ENCODE data around the gene BIRC2.
"Not testable (repeated sequence)": the region's sequence is repeated elsewhere in the genome, so short reads cannot be mapped to it uniquely, and the experiment has no call there.

Gene BIRC2

DNA sequence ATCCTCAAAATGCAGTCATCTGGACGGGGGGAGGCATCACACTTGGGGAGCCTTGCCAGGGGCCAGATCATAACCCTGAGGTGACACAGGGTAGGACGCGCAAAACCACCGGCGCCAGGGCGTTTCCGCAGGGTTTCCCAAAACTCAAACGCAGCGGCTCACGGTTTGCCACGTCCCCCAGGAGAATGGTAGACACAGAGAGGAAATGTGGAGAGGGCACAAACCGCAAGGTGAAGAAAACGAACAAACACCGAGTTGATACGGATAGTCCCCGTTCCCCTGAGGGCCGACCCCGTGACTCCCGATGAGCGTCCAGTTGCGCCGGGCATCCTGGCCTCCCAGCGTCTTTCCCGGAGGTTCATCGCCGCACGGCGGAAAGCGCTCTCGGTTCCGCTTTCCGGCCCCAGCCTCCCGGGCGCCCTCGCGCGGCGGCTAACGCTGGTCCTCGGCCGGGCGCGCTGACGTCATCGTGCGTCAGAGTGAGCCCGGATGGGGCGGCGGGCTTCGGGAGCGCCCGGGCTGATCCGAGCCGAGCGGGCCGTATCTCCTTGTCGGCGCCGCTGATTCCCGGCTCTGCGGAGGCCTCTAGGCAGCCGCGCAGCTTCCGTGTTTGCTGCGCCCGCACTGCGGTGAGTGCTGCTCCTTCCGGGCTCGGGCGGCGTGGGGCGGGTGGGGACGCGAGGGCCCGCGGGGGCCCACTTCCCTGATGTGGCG lies at the start of gene BIRC2:
BIRC2 (plus strand) TSS at position 467 of the 714 bp plus-strand sequence. CDS start 2,641 bp downstream, outside the sequence.
- FAIRE-seq, result peak; percentile 91

GRCh38 chr11:102300837-102301236 lies 46.2 kb upstream of the BIRC2 start:
- FAIRE-seq; DNase-seq (ENCODE audit: low spot score): not testable (repeated sequence)

More for the DNA sequence above, at the start of gene BIRC2:
- peak; percentile 92 for DNase-seq (ENCODE audit: low spot score)

GRCh38 chr11:102302241-102302640 lies 44.8 kb upstream of the BIRC2 start:
- no peak for DNase-seq (ENCODE audit: low spot score)
- FAIRE-seq, result no peak

GRCh38 chr11:102304686-102305085 lies 42.3 kb upstream of the BIRC2 start:
- FAIRE-seq (no peak), DNase-seq (ENCODE audit: low spot score) (no peak)

GRCh38 chr11:102305352-102306047 lies 41.5 kb upstream of the BIRC2 start:
- DNase-seq (ENCODE audit: low spot score) (peak; percentile 25), FAIRE-seq (no peak)

GRCh38 chr11:102306048-102306597 lies 40.9 kb upstream of the BIRC2 start:
- FAIRE-seq (peak; percentile 88), DNase-seq (ENCODE audit: low spot score) (peak; percentile 59)

DNA sequence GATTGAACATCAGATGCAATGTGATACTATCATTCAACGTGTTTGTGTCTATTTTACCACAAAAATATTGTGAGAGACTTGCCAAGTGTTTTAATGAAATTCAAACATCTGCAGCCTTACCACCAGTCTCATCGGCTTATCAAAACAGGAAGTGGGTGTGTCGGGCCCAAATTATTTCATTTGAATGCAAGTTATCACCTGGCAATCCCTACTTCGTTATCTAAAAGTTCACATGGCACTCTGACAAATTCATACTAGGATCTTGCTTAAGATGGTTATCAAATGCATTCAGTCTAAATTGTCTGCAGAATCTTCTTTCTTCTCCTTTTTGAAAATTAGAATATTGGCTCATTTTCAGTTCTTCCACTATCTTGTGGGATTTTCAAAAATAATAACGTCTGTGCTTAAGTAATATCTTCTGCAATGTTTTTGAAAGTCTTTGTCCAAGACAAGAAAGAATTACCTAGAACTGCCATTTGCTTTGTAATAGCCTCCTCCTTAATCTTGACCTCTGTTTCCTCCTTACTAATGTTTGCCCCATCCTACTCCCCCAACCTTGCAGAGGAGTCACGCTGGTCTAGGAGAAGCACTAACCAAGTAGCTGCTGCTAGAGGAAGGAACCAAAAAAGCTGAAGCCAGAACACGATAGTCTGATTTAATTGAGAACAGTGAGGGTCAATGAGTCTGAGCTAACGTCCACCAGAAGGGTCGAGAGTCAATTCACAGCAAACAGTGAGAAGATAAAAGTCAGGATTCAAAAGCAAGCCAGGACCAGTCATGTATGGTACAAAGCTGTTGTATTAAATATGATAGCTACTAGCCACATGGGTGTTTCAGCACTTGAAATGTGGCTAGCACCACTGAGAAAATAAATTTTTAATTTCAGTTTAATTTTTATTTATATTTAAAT lies 39.9 kb upstream of the BIRC2 start:
- no peak for FAIRE-seq

GRCh38 chr11:102307727-102308038 lies 39.3 kb upstream of the BIRC2 start:
- DNase-seq (ENCODE audit: low spot score) (no peak), FAIRE-seq (no peak)

More for the DNA sequence above, 39.9 kb upstream of the BIRC2 start:
- DNase-seq (ENCODE audit: low spot score), result no peak

DNA sequence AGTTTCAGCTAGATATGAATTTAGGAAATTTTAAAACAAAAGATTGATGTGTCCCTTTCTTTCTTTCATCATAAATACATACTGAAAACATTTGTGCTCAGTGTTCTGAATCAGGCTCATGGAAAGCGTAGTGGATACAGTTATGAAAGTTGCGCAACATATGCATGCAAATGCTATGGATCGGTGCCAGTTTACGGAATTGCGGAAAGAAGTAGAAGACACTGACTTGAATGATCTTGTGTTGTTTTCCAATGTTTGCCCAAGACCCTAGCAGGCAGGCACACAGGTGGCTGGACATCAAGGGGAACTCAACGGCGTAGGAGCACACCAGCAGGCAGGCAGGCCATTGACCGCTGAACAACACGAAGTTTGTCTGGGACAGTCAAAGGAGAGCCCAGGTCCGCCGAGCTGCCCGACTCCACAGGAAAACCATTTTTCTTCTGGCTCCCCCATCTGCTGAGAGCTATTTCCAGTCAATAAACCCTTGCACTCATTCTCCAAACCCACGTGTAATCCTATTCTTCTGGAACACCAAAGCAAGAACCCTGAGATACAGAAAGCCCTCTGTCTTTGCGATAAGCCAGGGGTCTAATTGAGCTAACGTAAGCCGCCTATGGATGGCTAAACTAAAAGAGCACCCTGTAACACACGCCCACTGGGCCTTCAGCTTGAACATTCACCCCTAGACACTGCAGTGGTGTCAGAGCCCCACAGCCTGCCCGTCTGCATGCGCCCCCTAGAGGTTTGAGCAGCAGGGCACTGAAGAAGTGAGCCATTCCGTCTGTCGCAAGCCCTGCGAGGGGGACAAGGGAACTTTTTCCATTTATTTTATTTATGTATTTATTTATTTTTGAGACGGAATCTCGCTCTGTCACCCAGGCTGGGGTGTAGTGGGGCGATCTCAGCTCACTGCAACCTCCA lies 37.1 kb upstream of the BIRC2 start:
- DNase-seq (ENCODE audit: low spot score) (no peak), FAIRE-seq (no peak)

GRCh38 chr11:102312667-102313066 lies 34.3 kb upstream of the BIRC2 start:
- DNase-seq (ENCODE audit: low spot score), result no peak
- FAIRE-seq, result no peak

GRCh38 chr11:102313238-102313940 lies 33.6 kb upstream of the BIRC2 start:
- DNase-seq (ENCODE audit: low spot score) (no peak), FAIRE-seq (no peak)

- FAIRE-seq, result no peak
These were observed 32.2 kb upstream of the BIRC2 start for GRCh38 chr11:102314784-102315183.

GRCh38 chr11:102316346-102316904 lies 30.6 kb upstream of the BIRC2 start:
- no peak for DNase-seq (ENCODE audit: low spot score)
- no peak for FAIRE-seq

More at GRCh38 chr11:102314784-102315183, 32.2 kb upstream of the BIRC2 start:
- DNase-seq (ENCODE audit: low spot score), result no peak

DNA sequence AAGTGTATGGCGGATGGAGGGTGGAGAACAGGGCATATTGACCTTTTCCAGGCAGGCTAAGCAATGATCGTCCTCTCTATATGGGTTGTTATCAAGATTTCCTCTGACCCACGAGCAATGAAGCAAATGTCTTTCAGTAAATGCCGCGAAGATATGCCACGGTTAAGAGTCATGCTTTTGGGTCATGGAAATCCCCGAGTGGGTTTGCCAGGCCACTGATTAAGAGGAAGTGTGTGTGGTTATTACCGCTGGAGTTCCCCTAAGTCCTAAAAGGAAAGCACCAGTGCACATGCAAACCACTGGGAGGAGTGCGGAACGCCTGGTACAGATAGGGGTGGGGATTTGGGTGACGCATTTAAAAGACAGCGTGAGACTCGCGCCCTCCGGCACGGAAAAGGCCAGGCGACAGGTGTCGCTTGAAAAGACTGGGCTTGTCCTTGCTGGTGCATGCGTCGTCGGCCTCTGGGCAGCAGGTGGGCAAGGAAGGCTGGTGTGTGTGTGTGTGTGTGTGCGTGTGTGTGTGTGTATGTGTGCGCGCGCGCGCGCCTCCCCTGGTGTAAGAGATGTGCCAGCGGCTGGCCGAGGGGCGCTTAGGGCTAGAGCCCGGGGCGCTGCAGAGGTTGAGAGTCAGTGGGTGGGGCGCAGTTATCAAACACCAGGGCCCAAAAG lies 29.8 kb upstream of the BIRC2 start, which contains the start of gene BIRC3:
BIRC3 (plus strand) TSS at position 386 of the 669 bp plus-strand sequence. CDS start 7,026 bp downstream, outside the sequence.
- FAIRE-seq (peak; percentile 91), DNase-seq (ENCODE audit: low spot score) (peak; percentile 80)

- no peak for FAIRE-seq
- DNase-seq (ENCODE audit: low spot score), result no peak
These were observed 29.3 kb upstream of the BIRC2 start for GRCh38 chr11:102317768-102318103.

DNA sequence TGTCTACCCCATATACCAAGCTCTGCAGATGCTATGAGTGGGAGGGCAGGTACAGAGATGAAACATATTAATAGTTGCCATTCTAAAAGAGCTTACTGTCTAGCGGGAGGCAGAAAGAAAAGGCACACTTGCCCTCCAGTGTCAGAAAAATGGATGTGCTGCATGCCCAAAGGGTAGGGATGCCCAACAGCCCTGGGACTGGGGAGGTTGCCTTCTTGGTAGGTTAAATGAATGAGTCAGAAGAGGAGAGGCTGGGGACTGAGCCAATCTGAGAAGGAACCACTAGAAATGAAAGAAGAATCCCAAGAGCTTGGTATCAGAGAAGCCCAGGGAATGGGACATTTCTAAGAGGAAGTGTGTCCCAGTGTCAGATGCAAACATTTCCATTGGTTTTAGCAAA lies 28.5 kb upstream of the BIRC2 start:
- DNase-seq (ENCODE audit: low spot score) (no peak), FAIRE-seq (no peak)

GRCh38 chr11:102319544-102319943 lies 27.5 kb upstream of the BIRC2 start:
- DNase-seq (ENCODE audit: low spot score) (no peak), FAIRE-seq (no peak)

GRCh38 chr11:102320188-102320587 lies 26.8 kb upstream of the BIRC2 start:
- FAIRE-seq (no peak), DNase-seq (ENCODE audit: low spot score) (no peak)

- FAIRE-seq (no peak), DNase-seq (ENCODE audit: low spot score) (no peak)
These were observed 26.3 kb upstream of the BIRC2 start for GRCh38 chr11:102320679-102321078.

Data from urothelium cell line (cell line).